ENCODE measurements around the gene WDR72.

DNA sequence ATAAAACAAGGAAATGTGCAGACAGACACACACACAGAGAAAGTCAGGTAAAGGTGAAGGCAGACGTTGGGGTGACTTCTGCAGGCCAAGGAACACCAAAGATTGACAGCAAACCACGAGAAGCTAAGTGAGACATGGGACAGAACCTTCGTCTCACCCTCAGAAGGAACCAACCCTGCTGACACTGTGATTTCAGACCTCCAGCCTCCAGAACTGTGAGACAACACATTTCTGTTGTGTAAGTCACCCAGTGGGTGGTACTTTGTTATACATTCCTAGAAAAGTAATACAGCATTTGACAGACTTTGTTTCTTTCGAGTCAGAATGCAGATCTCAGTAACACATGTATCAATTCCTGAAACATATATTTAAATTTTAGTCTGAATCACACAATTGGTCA, 7.1 kb downstream of the WDR72 start:
- TF ChIP-seq, protein P1, sequence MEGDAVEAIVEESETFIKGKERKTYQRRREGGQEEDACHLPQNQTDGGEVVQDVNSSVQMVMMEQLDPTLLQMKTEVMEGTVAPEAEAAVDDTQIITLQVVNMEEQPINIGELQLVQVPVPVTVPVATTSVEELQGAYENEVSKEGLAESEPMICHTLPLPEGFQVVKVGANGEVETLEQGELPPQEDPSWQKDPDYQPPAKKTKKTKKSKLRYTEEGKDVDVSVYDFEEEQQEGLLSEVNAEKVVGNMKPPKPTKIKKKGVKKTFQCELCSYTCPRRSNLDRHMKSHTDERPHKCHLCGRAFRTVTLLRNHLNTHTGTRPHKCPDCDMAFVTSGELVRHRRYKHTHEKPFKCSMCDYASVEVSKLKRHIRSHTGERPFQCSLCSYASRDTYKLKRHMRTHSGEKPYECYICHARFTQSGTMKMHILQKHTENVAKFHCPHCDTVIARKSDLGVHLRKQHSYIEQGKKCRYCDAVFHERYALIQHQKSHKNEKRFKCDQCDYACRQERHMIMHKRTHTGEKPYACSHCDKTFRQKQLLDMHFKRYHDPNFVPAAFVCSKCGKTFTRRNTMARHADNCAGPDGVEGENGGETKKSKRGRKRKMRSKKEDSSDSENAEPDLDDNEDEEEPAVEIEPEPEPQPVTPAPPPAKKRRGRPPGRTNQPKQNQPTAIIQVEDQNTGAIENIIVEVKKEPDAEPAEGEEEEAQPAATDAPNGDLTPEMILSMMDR (IDR thresholded peaks at IDR 0.05) = no peak
- TF ChIP-seq POLR2AphosphoS5 (IDR thresholded peaks at IDR 0.05) = no peak
- TF ChIP-seq POLR2A (IDR thresholded peaks at IDR 0.05) = no peak
- TF ChIP-seq EP300 (IDR thresholded peaks at IDR 0.05) = no peak

Data from gastroesophageal sphincter (tissue), 3 donors.